GM12874 (cell line): ENCODE results near the gene CPNE2.

ENCODE experiments used
- CTCF ChIP-seq: IDR thresholded peaks from 2 replicates; pipeline ENCODE4 v1.5.1; 2011; ENCODE audit warnings: low read depth, mild to moderate bottlenecking, control low read depth, low read length, moderate library complexity; ENCODE audit not compliant: insufficient read depth

CPNE2 gene

GRCh38 chr16:57096192-57096591, 3.8 kb downstream of the CPNE2 start:
- no peak for TF ChIP-seq CTCF

DNA sequence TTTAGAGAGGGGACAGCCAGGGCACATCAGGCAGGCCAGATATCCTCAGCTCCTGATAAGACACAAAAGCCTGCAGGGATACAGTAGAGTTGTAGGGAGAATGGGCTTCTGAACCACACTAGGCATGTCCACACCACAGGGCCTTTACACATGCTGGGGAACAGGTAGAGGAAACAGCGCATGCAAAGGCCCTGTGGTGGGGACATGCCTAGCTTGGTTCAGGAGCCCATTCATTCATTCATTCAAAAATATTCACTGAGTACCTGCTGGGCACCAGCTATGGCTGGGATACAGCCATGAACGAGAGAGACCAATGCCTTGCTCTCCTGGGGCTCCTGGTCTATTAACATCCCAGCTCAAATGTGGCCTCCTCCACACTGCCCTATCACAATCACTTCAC, 4.4 kb downstream of the CPNE2 start:
- TF ChIP-seq CTCF, result no peak

GRCh38 chr16:57098188-57098841, 5.9 kb downstream of the CPNE2 start:
- 0 out of 2 replicates have a peak, but pooled peaks have one; percentile 1 for TF ChIP-seq CTCF

DNA sequence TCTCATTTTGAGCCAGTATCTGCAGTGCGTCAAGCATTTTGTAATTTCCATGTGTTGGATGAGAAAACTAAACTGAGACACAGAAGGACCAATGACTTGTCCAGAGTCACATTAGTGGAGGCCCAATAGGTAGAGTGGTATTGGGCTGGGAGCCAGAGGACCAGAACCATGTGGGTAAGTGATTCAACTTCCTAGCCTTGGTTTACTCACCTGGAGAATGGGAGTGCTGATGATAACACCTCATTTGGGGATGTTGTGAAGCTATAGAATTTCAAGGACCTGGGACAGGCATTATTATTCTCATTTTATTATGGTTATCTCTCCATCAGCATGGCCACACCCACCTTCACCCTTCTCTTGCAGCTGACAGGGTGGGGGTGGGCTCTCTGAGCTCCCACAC, 8.1 kb downstream of the CPNE2 start:
- TF ChIP-seq CTCF, result no peak

- TF ChIP-seq CTCF, result no peak
Measured at GRCh38 chr16:57102888-57103851, 10.8 kb downstream of the CPNE2 start.

GRCh38 chr16:57104706-57105105, 12.3 kb downstream of the CPNE2 start:
- TF ChIP-seq CTCF, result no peak

GRCh38 chr16:57105184-57105583, 12.8 kb downstream of the CPNE2 start:
- no peak for TF ChIP-seq CTCF
